OCI-LY3 (cell line): ENCODE data around the gene SNX13.

Experiments used
- H2AFZ ChIP-seq: fragments of 200-600, 300-600 bp; shearing (Covaris generic); 2 replicates; pipeline ENCODE4 v1.6.0; 2014; ENCODE audit warnings: antibody characterized with exemption, low read depth, low read length
- H3K27ac ChIP-seq: fragments of 200-600, 300-600 bp; sonication (generic); 2 replicates; pipeline ENCODE4 v1.5.1; 2014; ENCODE audit warnings: mild to moderate bottlenecking, low read length, moderate library complexity, mixed read lengths
- H3K27me3 ChIP-seq: fragments of 200-600, 300-600 bp; sonication (generic); 2 replicates; pipeline ENCODE4 v1.6.1; 2014; ENCODE audit warnings: low read depth, low read length, mixed read lengths
- H3K36me3 ChIP-seq: fragments of 200-600, 300-600 bp; sonication (generic); replicated peaks from 2 replicates; pipeline ENCODE3; 2014; ENCODE audit warnings: low read depth, low read length, mixed read lengths
- H3K4me1 ChIP-seq: fragments of 300-600, 200-600 bp; sonication (generic); 2 replicates; pipeline ENCODE4 v1.6.1; 2014; ENCODE audit warnings: low read length, mixed read lengths
- H3K4me2 ChIP-seq: fragments of 200-600, 300-600 bp; sonication (generic); 2 replicates; pipeline ENCODE4 v1.6.1; 2014; ENCODE audit warnings: low read length, mixed read lengths
- H3K4me3 ChIP-seq: fragments of 300-600, 200-600 bp; sonication (generic); 2 replicates; pipeline ENCODE4 v1.5.1; 2014; ENCODE audit warnings: antibody characterized with exemption, mild to moderate bottlenecking, low read length, moderate library complexity
- H3K79me2 ChIP-seq: fragments of 300-600, 200-600 bp; shearing (Covaris generic); 2 replicates; pipeline ENCODE4 v1.6.1; 2014; ENCODE audit warnings: mild to moderate bottlenecking, low read length, mixed read lengths
- H3K9ac ChIP-seq: fragments of 300-600, 200-600 bp; shearing (Covaris generic); 2 replicates; pipeline ENCODE4 v1.6.0; 2014; ENCODE audit warnings: mild to moderate bottlenecking, low read length, moderate library complexity
- H3K9me3 ChIP-seq: fragments of 200-600, 300-600 bp; shearing (Covaris generic); 2 replicates; pipeline ENCODE4 v1.6.1; 2014; ENCODE audit warnings: low read length, mixed read lengths; ENCODE audit not compliant: insufficient read depth
- H4K20me1 ChIP-seq: fragments of 200-600, 300-600 bp; sonication (generic); 2 replicates; pipeline ENCODE4 v1.6.1; 2016; ENCODE audit warnings: low read length, mixed read lengths; ENCODE audit not compliant: insufficient read depth
- EZH2phosphoT487 ChIP-seq: fragments of 200-600 bp; shearing (Covaris generic); IDR thresholded peaks from 2 replicates; pipeline ENCODE4 v1.6.1; 2018; ENCODE audit warnings: antibody characterized with exemption, mixed run types, low read depth
- TF ChIP-seq, protein P1 (sequence below): fragments of 200-600, 300-600 bp; sonication (generic); IDR thresholded peaks from 2 replicates; pipeline ENCODE4 v1.5.1; 2014; ENCODE audit warnings: antibody characterized with exemption, low read length, low read depth

The SNX13 gene

DNA sequence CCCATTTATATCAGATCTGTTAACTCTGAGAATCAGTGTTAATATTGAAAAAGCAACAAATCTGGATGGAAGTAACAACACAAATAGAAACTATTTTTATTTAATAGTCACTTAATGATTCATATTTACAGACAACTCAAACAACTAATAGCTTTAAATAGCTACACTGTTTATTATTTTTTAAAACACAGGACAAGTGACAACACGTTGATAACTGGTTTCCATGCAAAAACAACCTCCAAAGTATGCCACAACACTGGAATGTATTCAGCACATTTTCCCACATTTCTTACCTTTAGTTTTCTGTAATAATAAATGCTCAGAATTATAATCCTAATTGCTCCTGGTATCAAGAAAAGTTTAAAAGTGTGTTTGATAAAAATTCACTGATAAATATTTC, 4.0 kb downstream of the SNX13 start:
- Histone ChIP-seq H3K9ac (no peak overlapping the region), H3K79me2 (peaks cover 90% of the 10 kb centered on the region), H2AFZ (no peak overlapping the region), H3K27me3 (no peaks in the 10 kb centered on the region), H3K27ac (no peak overlapping the region), H3K4me1 (peaks cover 45% of the 10 kb centered on the region), H3K4me3 (no peak overlapping the region), H3K4me2 (no peak overlapping the region), H4K20me1 (peaks cover 17% of the 10 kb centered on the region), H3K36me3 (no peaks in the 10 kb centered on the region), H3K9me3 (no peaks in the 10 kb centered on the region)
- TF ChIP-seq EZH2phosphoT487 = no peak
- TF ChIP-seq, protein P1, sequence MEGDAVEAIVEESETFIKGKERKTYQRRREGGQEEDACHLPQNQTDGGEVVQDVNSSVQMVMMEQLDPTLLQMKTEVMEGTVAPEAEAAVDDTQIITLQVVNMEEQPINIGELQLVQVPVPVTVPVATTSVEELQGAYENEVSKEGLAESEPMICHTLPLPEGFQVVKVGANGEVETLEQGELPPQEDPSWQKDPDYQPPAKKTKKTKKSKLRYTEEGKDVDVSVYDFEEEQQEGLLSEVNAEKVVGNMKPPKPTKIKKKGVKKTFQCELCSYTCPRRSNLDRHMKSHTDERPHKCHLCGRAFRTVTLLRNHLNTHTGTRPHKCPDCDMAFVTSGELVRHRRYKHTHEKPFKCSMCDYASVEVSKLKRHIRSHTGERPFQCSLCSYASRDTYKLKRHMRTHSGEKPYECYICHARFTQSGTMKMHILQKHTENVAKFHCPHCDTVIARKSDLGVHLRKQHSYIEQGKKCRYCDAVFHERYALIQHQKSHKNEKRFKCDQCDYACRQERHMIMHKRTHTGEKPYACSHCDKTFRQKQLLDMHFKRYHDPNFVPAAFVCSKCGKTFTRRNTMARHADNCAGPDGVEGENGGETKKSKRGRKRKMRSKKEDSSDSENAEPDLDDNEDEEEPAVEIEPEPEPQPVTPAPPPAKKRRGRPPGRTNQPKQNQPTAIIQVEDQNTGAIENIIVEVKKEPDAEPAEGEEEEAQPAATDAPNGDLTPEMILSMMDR = no peak

DNA sequence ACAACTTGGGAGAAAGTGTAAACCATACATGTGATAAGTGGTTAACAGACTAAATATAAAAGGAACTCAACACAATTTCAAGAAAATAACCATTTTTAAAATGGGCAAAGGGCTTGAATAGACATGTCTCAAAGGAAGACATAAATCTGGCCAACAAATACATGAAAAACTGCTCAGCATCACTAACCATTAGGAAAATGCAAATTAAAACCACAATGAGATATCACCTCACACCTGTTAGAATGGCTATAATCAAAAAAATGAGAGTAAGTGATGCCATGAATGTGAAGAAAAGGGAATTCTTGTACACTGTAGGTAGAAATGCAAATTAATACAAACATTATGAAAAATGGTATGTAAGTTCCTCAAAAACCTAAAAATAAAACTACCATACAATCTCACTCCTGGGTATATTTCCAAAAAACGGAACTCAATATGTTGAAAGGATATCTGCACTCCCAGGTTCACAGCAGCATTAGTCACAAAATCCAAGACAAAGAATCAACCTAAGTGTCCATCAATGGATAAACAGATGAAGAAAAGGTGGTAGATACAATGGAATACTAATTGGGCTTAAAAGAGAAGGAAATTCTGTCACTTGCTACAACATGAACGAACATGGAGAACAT, 5.6 kb downstream of the SNX13 start:
- Histone ChIP-seq H3K9me3 (no peaks in the 10 kb centered on the region), H4K20me1 (peaks cover 27% of the 10 kb centered on the region), H3K4me1 (peaks cover 43% of the 10 kb centered on the region), H3K36me3 (no peaks in the 10 kb centered on the region), H3K79me2 (peaks cover 91% of the 10 kb centered on the region), H3K27ac (no peak overlapping the region), H2AFZ (no peak overlapping the region), H3K4me2 (peak overlapping the region; percentile 59; the same call in 1 of the 2 replicates), H3K4me3 (no peak overlapping the region), H3K27me3 (no peaks in the 10 kb centered on the region), H3K9ac (no peak overlapping the region)
- TF ChIP-seq, protein P1 = no peak
- no peak for TF ChIP-seq EZH2phosphoT487

DNA sequence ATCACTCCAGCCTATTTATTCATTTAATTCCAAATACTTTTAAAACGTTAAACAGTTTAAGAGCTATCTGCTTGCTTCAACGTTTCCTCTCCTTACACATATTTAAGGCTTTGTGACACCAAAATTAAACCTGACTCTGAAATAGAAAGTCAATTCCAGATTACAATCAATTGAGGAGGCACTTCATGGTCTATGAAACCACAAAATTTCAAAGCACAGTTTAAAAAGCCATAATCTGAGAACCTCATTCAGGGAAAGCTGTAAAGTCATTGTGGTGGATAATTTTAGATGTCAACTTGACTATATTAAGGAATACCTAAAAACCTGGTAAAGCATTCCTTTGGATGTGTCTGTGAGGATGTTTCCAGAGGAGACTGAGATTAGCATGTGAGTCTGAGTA, 6.2 kb downstream of the SNX13 start:
- peaks cover 88% of the 10 kb centered on the region for H3K79me2 ChIP-seq
- no peak overlapping the region for H2AFZ ChIP-seq
- H3K27me3 ChIP-seq = no peaks in the 10 kb centered on the region
- no peaks in the 10 kb centered on the region for H3K36me3 ChIP-seq
- H3K9me3 ChIP-seq = no peaks in the 10 kb centered on the region
- no peak for TF ChIP-seq EZH2phosphoT487
- TF ChIP-seq, protein P1 = no peak
- no peak overlapping the region for H3K4me3 ChIP-seq
- peaks cover 30% of the 10 kb centered on the region for H4K20me1 ChIP-seq
- H3K4me1 ChIP-seq = peaks cover 43% of the 10 kb centered on the region
- H3K9ac ChIP-seq = no peak overlapping the region
- no peak overlapping the region for H3K27ac ChIP-seq
- peak overlapping the region; percentile 59; the same call in 1 of the 2 replicates for H3K4me2 ChIP-seq

DNA sequence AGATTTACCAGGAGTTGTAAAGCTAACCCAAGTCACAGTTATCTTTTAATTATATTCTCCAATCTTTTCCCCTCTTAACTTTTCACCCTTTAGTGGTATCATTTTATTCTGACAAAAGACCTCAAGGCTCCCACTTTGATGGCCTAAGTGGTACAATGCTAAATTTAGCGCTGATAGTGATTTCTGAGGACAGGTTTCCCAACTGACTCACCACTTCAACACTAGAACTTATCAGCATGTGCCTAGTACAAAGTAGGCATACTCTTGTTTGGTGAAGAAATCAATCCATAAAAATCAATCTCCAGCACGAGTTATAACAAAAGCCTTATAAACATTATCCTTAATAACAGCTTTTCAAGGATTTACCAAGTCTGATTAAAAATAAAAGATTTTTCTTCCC, 7.5 kb downstream of the SNX13 start:
- Histone ChIP-seq H3K27me3 (no peaks in the 10 kb centered on the region), H3K36me3 (no peaks in the 10 kb centered on the region), H3K4me3 (no peak overlapping the region), H3K9ac (no peak overlapping the region), H4K20me1 (peaks cover 38% of the 10 kb centered on the region), H3K4me2 (peak overlapping the region; percentile 59), H3K9me3 (no peaks in the 10 kb centered on the region), H3K27ac (no peak overlapping the region), H3K79me2 (peaks cover 88% of the 10 kb centered on the region), H2AFZ (no peak overlapping the region), H3K4me1 (peaks cover 33% of the 10 kb centered on the region)
- TF ChIP-seq EZH2phosphoT487 = no peak
- TF ChIP-seq, protein P1 = no peak
